ENCODE results near the gene ADAMTSL1. TPM values are rescaled to one million over a fixed set of nuclear protein-coding genes. Genes with fewer than 3 reads are reported as not detected.

Gene ADAMTSL1
- total and polyA plus RNA-seq, 2 of the 8 experiments (the other 6 are each of a cell fraction or from before 2014, with no cell fraction given): 0.84 to 1.1 TPM

- TF ChIP-seq, protein P1, sequence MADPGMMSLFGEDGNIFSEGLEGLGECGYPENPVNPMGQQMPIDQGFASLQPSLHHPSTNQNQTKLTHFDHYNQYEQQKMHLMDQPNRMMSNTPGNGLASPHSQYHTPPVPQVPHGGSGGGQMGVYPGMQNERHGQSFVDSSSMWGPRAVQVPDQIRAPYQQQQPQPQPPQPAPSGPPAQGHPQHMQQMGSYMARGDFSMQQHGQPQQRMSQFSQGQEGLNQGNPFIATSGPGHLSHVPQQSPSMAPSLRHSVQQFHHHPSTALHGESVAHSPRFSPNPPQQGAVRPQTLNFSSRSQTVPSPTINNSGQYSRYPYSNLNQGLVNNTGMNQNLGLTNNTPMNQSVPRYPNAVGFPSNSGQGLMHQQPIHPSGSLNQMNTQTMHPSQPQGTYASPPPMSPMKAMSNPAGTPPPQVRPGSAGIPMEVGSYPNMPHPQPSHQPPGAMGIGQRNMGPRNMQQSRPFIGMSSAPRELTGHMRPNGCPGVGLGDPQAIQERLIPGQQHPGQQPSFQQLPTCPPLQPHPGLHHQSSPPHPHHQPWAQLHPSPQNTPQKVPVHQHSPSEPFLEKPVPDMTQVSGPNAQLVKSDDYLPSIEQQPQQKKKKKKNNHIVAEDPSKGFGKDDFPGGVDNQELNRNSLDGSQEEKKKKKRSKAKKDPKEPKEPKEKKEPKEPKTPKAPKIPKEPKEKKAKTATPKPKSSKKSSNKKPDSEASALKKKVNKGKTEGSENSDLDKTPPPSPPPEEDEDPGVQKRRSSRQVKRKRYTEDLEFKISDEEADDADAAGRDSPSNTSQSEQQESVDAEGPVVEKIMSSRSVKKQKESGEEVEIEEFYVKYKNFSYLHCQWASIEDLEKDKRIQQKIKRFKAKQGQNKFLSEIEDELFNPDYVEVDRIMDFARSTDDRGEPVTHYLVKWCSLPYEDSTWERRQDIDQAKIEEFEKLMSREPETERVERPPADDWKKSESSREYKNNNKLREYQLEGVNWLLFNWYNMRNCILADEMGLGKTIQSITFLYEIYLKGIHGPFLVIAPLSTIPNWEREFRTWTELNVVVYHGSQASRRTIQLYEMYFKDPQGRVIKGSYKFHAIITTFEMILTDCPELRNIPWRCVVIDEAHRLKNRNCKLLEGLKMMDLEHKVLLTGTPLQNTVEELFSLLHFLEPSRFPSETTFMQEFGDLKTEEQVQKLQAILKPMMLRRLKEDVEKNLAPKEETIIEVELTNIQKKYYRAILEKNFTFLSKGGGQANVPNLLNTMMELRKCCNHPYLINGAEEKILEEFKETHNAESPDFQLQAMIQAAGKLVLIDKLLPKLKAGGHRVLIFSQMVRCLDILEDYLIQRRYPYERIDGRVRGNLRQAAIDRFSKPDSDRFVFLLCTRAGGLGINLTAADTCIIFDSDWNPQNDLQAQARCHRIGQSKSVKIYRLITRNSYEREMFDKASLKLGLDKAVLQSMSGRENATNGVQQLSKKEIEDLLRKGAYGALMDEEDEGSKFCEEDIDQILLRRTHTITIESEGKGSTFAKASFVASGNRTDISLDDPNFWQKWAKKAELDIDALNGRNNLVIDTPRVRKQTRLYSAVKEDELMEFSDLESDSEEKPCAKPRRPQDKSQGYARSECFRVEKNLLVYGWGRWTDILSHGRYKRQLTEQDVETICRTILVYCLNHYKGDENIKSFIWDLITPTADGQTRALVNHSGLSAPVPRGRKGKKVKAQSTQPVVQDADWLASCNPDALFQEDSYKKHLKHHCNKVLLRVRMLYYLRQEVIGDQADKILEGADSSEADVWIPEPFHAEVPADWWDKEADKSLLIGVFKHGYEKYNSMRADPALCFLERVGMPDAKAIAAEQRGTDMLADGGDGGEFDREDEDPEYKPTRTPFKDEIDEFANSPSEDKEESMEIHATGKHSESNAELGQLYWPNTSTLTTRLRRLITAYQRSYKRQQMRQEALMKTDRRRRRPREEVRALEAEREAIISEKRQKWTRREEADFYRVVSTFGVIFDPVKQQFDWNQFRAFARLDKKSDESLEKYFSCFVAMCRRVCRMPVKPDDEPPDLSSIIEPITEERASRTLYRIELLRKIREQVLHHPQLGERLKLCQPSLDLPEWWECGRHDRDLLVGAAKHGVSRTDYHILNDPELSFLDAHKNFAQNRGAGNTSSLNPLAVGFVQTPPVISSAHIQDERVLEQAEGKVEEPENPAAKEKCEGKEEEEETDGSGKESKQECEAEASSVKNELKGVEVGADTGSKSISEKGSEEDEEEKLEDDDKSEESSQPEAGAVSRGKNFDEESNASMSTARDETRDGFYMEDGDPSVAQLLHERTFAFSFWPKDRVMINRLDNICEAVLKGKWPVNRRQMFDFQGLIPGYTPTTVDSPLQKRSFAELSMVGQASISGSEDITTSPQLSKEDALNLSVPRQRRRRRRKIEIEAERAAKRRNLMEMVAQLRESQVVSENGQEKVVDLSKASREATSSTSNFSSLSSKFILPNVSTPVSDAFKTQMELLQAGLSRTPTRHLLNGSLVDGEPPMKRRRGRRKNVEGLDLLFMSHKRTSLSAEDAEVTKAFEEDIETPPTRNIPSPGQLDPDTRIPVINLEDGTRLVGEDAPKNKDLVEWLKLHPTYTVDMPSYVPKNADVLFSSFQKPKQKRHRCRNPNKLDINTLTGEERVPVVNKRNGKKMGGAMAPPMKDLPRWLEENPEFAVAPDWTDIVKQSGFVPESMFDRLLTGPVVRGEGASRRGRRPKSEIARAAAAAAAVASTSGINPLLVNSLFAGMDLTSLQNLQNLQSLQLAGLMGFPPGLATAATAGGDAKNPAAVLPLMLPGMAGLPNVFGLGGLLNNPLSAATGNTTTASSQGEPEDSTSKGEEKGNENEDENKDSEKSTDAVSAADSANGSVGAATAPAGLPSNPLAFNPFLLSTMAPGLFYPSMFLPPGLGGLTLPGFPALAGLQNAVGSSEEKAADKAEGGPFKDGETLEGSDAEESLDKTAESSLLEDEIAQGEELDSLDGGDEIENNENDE (IDR thresholded peaks at IDR 0.05; ENCODE audit: insufficient replicate concordance, low read length): no peak
- TF ChIP-seq SIRT6 (IDR thresholded peaks at IDR 0.05; ENCODE audit: low read length) (no peak), JUND (IDR thresholded peaks at IDR 0.05; ENCODE audit: low read length) (no peak), CREB1 (IDR thresholded peaks at IDR 0.05) (no peak), BCL11A (IDR thresholded peaks at IDR 0.05; ENCODE audit: low read depth in 2 of 2, low read length in 2 of 2) (no peak), SRF (IDR thresholded peaks at IDR 0.05; ENCODE audit: low read depth, low read length) (no peak), SUZ12 (IDR thresholded peaks at IDR 0.05; ENCODE audit: low read length) (no peak), HDAC6 (IDR thresholded peaks at IDR 0.05; ENCODE audit: low read depth, low read length) (no peak)
- TF ChIP-seq, protein P2, sequence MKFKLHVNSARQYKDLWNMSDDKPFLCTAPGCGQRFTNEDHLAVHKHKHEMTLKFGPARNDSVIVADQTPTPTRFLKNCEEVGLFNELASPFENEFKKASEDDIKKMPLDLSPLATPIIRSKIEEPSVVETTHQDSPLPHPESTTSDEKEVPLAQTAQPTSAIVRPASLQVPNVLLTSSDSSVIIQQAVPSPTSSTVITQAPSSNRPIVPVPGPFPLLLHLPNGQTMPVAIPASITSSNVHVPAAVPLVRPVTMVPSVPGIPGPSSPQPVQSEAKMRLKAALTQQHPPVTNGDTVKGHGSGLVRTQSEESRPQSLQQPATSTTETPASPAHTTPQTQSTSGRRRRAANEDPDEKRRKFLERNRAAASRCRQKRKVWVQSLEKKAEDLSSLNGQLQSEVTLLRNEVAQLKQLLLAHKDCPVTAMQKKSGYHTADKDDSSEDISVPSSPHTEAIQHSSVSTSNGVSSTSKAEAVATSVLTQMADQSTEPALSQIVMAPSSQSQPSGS (IDR thresholded peaks at IDR 0.05; ENCODE audit: low read length): no peak
These were observed 149.5 kb downstream of the ADAMTSL1 start (continued) for GRCh38 chr9:18623221-18624079.

Measured in H1 (cell line).